RWPE2 (cell line): ENCODE results near the gene ANXA6.

Experiments
- ATAC-seq: fragments of 200-7000 bp; cut with Tn5 transposase; 3 replicates; pipeline ENCODE4 v1.9.1; 2021; ENCODE audit warnings: low read depth
- DNase-seq: peaks from one replicate; pipeline ENCODE4 v3.0.0-alpha.2; 2020; ENCODE audit warnings: low spot score
- H3K27ac ChIP-seq: fragments of 450-650 bp; 2 replicates; pipeline ENCODE4 v1.5.1; 2017; ENCODE audit warnings: mild to moderate bottlenecking; ENCODE audit not compliant: poor library complexity, severe bottlenecking
- H3K27me3 ChIP-seq: fragments of 250-450 bp; sonication (Bioruptor Pico); 2 replicates; pipeline ENCODE4 v1.5.1; 2021; ENCODE audit warnings: mild to moderate bottlenecking, moderate library complexity; ENCODE audit not compliant: insufficient read depth, poor library complexity, severe bottlenecking
- H3K36me3 ChIP-seq: fragments of 250-450 bp; sonication (Bioruptor Pico); 2 replicates; pipeline ENCODE4 v1.5.1; 2020; ENCODE audit warnings: low read depth, mild to moderate bottlenecking, moderate library complexity
- H3K4me1 ChIP-seq: fragments of 250-450 bp; sonication (Bioruptor Pico); 2 replicates; pipeline ENCODE4 v1.5.1; 2021; ENCODE audit warnings: mild to moderate bottlenecking, moderate library complexity; ENCODE audit not compliant: insufficient read depth, poor library complexity, severe bottlenecking
- H3K4me3 ChIP-seq: fragments of 250-450 bp; sonication (Bioruptor Pico); 2 replicates; pipeline ENCODE4 v1.5.1; 2021; ENCODE audit warnings: mild to moderate bottlenecking, moderate library complexity; ENCODE audit not compliant: severe bottlenecking
- H3K9me3 ChIP-seq: fragments of 250-450 bp; sonication (Bioruptor Pico); 2 replicates; pipeline ENCODE4 v1.5.1; 2021; ENCODE audit warnings: mild to moderate bottlenecking, moderate library complexity; ENCODE audit not compliant: severe bottlenecking
- TF ChIP-seq, protein P1 (sequence below): fragments of 450-650 bp; IDR thresholded peaks from one replicate; pipeline ENCODE4 v1.5.1; 2017; ENCODE audit warnings: mild to moderate bottlenecking, moderate library complexity; ENCODE audit not compliant: poor library complexity, severe bottlenecking

ANXA6 gene

DNA sequence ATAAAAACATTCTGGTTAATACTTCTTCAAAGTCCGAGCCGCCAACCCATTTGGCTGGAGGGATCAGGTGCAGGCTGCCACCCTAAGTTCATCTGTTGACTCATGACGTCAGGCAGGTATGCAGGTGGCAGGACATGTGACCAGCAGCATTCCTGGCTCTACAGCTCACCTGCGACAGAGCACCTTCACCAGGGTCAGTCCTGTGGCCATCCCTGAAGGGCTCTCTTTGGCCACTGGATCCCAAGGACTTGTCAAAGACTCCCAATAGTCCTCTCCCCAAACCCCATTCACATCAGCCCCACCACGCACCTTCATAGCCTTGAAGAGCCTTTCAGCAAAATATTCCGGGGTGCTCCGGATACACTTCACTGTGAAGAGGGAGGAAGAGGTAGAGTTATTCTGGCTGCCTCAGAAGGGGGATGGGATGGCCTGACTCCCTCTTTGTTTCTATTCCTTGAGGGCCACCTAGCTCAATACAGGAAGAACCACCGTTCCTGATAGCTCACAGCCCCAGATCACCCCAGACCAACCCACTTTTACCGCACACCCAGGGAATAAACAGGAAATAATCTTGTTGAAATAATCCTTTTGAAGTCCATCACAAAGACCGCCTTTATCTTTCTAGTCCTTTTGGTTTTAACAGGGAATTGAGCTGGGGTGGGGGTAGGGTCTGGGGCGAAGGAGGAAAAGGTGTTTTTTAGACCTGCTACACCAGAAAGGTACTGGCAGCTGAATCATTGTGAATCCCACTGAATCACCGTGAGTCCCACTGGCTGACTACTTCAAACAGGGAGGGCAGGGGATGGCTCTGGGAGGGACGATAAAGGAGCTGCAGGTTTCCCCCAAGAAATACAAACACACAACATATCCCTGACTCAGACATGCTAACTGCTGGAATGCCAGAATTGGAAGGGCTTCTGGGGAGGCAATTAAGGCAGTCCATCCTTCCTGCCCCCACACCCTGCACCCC, 26.4 kb downstream of the ANXA6 start:
- DNase-seq (no peak), ATAC-seq (peak; percentile 35; the same call in 1 of the 3 replicates)
- Histone ChIP-seq H3K4me1 (no peaks in the 10 kb centered on the region), H3K27ac (no peak overlapping the region), H3K4me3 (no peak overlapping the region), H3K9me3 (no peaks in the 10 kb centered on the region), H3K27me3 (no peaks in the 10 kb centered on the region), H3K36me3 (peaks cover 78% of the 10 kb centered on the region)
- TF ChIP-seq, protein P1, sequence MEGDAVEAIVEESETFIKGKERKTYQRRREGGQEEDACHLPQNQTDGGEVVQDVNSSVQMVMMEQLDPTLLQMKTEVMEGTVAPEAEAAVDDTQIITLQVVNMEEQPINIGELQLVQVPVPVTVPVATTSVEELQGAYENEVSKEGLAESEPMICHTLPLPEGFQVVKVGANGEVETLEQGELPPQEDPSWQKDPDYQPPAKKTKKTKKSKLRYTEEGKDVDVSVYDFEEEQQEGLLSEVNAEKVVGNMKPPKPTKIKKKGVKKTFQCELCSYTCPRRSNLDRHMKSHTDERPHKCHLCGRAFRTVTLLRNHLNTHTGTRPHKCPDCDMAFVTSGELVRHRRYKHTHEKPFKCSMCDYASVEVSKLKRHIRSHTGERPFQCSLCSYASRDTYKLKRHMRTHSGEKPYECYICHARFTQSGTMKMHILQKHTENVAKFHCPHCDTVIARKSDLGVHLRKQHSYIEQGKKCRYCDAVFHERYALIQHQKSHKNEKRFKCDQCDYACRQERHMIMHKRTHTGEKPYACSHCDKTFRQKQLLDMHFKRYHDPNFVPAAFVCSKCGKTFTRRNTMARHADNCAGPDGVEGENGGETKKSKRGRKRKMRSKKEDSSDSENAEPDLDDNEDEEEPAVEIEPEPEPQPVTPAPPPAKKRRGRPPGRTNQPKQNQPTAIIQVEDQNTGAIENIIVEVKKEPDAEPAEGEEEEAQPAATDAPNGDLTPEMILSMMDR, result no peak

- TF ChIP-seq, protein P1, result no peak
- Histone ChIP-seq H3K27me3 (no peaks in the 10 kb centered on the region), H3K4me1 (no peaks in the 10 kb centered on the region), H3K27ac (no peak overlapping the region), H3K36me3 (peaks cover 76% of the 10 kb centered on the region), H3K4me3 (no peak overlapping the region), H3K9me3 (no peaks in the 10 kb centered on the region)
- ATAC-seq (no peak), DNase-seq (no peak)
Observed at GRCh38 chr5:151130235-151130921, 27.2 kb downstream of the ANXA6 start.

DNA sequence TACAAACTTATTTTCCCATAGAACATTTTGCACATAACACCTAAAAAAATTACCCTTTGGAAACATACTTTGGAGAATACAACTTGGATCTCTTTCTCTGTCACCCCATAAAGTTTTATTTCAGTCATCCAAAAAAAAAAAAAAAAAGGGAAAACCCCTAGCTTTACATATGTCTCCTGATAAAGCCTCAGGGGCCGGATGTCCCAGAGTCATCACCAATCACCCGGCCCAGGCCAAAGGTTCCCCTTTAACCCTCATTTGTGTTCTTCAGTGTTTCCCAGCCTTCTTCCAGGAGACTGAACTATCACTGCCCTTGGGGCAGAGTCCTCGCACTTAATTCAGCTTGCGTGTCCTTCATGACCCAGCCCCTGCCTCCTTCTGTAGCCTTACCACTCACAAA, 28.8 kb downstream of the ANXA6 start:
- Histone ChIP-seq H3K4me3 (no peak overlapping the region), H3K27me3 (no peaks in the 10 kb centered on the region), H3K9me3 (no peaks in the 10 kb centered on the region), H3K36me3 (peaks cover 63% of the 10 kb centered on the region), H3K4me1 (no peaks in the 10 kb centered on the region), H3K27ac (no peak overlapping the region)
- TF ChIP-seq, protein P1, result no peak
- ATAC-seq (no peak), DNase-seq (no peak)

DNA sequence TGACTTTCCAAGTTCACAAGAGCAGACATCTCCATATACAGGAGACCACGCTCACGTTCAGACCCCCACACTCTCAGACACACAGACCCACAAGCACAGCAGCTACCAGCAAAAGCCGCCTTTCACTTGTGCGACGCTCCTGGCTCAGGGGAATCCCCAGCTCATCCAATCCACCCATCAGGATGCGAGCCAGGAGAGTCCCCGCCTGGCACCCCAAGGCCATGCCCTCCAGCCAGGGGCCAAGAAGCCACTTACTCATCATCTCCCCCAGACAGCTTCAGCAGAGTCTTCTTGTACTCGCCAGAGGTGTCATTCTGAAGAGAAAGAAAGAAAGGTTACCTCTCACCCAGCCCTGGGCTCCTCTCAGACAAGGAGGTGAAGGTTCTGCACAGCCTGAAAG, 29.7 kb downstream of the ANXA6 start:
- Histone ChIP-seq H3K27ac (no peak overlapping the region), H3K36me3 (peaks cover 63% of the 10 kb centered on the region), H3K9me3 (no peaks in the 10 kb centered on the region), H3K4me1 (no peaks in the 10 kb centered on the region), H3K4me3 (no peak overlapping the region), H3K27me3 (no peaks in the 10 kb centered on the region)
- TF ChIP-seq, protein P1, result no peak
- ATAC-seq, result no peak
- no peak for DNase-seq
